Upper lobe of left lung (tissue), 6 donors: ENCODE results near the gene SERTAD2. TPM values are rescaled to one million over a fixed set of nuclear protein-coding genes. Genes with fewer than 3 reads are reported as not detected.

Experiments used
- ATAC-seq, 2 donors: fragments of 200-7000 bp; cut with Tn5 transposase; one replicate each; pipeline ENCODE4 v1.9.1; 2022; ENCODE audit warnings: mild to moderate bottlenecking in 2 of 2, moderate library complexity in 2 of 2; ENCODE audit not compliant: low FRiP score in 2 of 2
- DNase-seq, 2 donors: peaks; one replicate each; pipeline ENCODE4 v3.0.0-alpha.2; 2019 to 2020
- H3K27ac ChIP-seq, 4 donors: fragments of 200-600 bp; sonication (generic); one replicate each; pipeline ENCODE4 v1.5.1; 2016 to 2019
- H3K27me3 ChIP-seq, 4 donors: fragments of 200-600 bp; sonication (generic); one replicate each; pipeline ENCODE4 v1.5.1; 2017 to 2019
- H3K36me3 ChIP-seq, 4 donors: fragments of 200-600 bp; sonication (generic); one replicate each; pipeline ENCODE4 v1.5.1; 2016 to 2019
- H3K4me1 ChIP-seq, 4 donors: fragments of 200-600 bp; sonication (generic); one replicate each; pipeline ENCODE4 v1.5.1; 2018 to 2019
- H3K4me3 ChIP-seq, 4 donors: fragments of 200-600 bp; sonication (generic); one replicate each; pipeline ENCODE4 v1.5.1; 2017 to 2019; ENCODE audit warnings: mild to moderate bottlenecking in 2 of 4, moderate library complexity in 1 of 4
- H3K9me3 ChIP-seq, 4 donors: fragments of 200-600 bp; sonication (generic); one replicate each; pipeline ENCODE4 v1.5.1; 2018 to 2019
- CTCF ChIP-seq, 6 experiments: fragments of 450-650 bp in 4 of 6; fragments of 200-600 bp in 2 of 6; sonication (generic) in 2 of 6; IDR thresholded peaks; one replicate each; pipeline ENCODE4 v1.5.1; 2016 to 2019; ENCODE audit warnings: antibody characterized with exemption in 6 of 6
- EP300 ChIP-seq, 4 donors: sonication (generic); formaldehyde crosslinking; IDR thresholded peaks; one replicate each; pipeline ENCODE4 v1.5.1; 2017; ENCODE audit warnings: antibody characterized with exemption in 4 of 4, control low read depth in 2 of 4
- POLR2A ChIP-seq, 4 donors: fragments of 450-650 bp; IDR thresholded peaks; one replicate each; pipeline ENCODE4 v1.5.1; 2016 to 2017; ENCODE audit warnings: antibody characterized with exemption in 4 of 4, mild to moderate bottlenecking in 2 of 4
- POLR2AphosphoS5 ChIP-seq, 2 donors: sonication (generic); formaldehyde crosslinking; IDR thresholded peaks; one replicate each; pipeline ENCODE4 v1.5.1; 2017; ENCODE audit warnings: antibody characterized with exemption in 2 of 2
- WGBS, 2 donors: methylation state at CpG; one replicate each; pipeline ENCODE4 v1.1.5; 2017 to 2018; 5-methylcytosine and 5-hydroxymethylcytosine counted together
- total RNA-seq, 6 donors: library from RNA; depleted of rRNA in 4 of 6; stranded (reverse); fragments of >200 nt in 4 of 6; gene quantifications; one replicate each; pipeline versions ENCODE4 v1.1.0 to v1.2.1, GENCODE V29; 2016 to 2021
- donor health status: DM: no; HTN: no; CAD: no; lungs with moderate emphysema.
- donor health status: DM: no; HTN: yes; CAD: no; lungs with severe emphysema.

The SERTAD2 gene
- total RNA-seq, 6 donors from 2014 or later: 10.4 to 43.0 (median 20.0) TPM

GRCh38 chr2:64640153-64641044, 13.3 kb downstream of the SERTAD2 start:
- peaks cover 0 to 12% (median 8%) of the 10 kb centered on the region in 4 donors for H3K36me3 ChIP-seq
- TF ChIP-seq CTCF (IDR thresholded peaks at IDR 0.05) (no peak), EP300 (IDR thresholded peaks at IDR 0.05) (no peak), POLR2AphosphoS5 (IDR thresholded peaks at IDR 0.05) (no peak), POLR2A (IDR thresholded peaks at IDR 0.05) (no peak)
- peak overlapping the region in 2 of 4 donors; percentile 18 to 22 for H3K27ac ChIP-seq
- WGBS, 2 donors: 59 to 62% methylated on average over 11 to 12 of the region's 12 CpGs
- DNase-seq (no peak), ATAC-seq (no peak)
- no peaks in the 10 kb centered on the region for H3K27me3 ChIP-seq
- H3K4me3 ChIP-seq: no peak overlapping the region
- H3K9me3 ChIP-seq: no peaks in the 10 kb centered on the region
- peaks cover 37 to 60% (median 42%) of the 10 kb centered on the region in 4 donors for H3K4me1 ChIP-seq

- H3K27ac ChIP-seq: no peak overlapping the region
- H3K4me3 ChIP-seq: no peak overlapping the region
- DNase-seq (no peak), ATAC-seq (no peak)
- TF ChIP-seq POLR2AphosphoS5 (IDR thresholded peaks at IDR 0.05): no peak
- TF ChIP-seq POLR2A (IDR thresholded peaks at IDR 0.05): no peak
- TF ChIP-seq EP300 (IDR thresholded peaks at IDR 0.05): no peak
- no peaks in the 10 kb centered on the region for H3K27me3 ChIP-seq
- H3K4me1 ChIP-seq: peaks cover 35 to 60% (median 39%) of the 10 kb centered on the region in 4 donors
- WGBS, 2 donors: 44 to 75% methylated on average over 2 of the region's 2 CpGs
- H3K9me3 ChIP-seq: no peaks in the 10 kb centered on the region
- H3K36me3 ChIP-seq: peaks cover 0 to 14% (median 9%) of the 10 kb centered on the region in 4 donors
These were observed 14.0 kb downstream of the SERTAD2 start for GRCh38 chr2:64639691-64640090.

- 76 to 83% methylated on average over 4 of the region's 4 CpGs for WGBS, 2 donors
- TF ChIP-seq EP300 (IDR thresholded peaks at IDR 0.05) (no peak), POLR2AphosphoS5 (IDR thresholded peaks at IDR 0.05) (no peak), POLR2A (IDR thresholded peaks at IDR 0.05) (no peak), CTCF (IDR thresholded peaks at IDR 0.05) (no peak)
These were observed 15.1 kb downstream of the SERTAD2 start for GRCh38 chr2:64638502-64639120.

GRCh38 chr2:64637931-64638330, 15.8 kb downstream of the SERTAD2 start:
- Histone ChIP-seq H3K4me1 (peaks cover 26 to 53% (median 30%) of the 10 kb centered on the region in 4 donors), H3K27me3 (no peaks in the 10 kb centered on the region), H3K36me3 (peaks cover 0 to 26% (median 13%) of the 10 kb centered on the region in 4 donors), H3K4me3 (no peak overlapping the region), H3K9me3 (no peaks in the 10 kb centered on the region), H3K27ac (peak overlapping the region in 1 of 4 donors; percentile 14)
- 94 to 97% methylated on average over 5 of the region's 5 CpGs for WGBS, 2 donors
- ATAC-seq (no peak), DNase-seq (no peak)
- no peak for TF ChIP-seq EP300 (IDR thresholded peaks at IDR 0.05)
- TF ChIP-seq POLR2AphosphoS5 (IDR thresholded peaks at IDR 0.05): no peak
- TF ChIP-seq CTCF (IDR thresholded peaks at IDR 0.05): no peak
- TF ChIP-seq POLR2A (IDR thresholded peaks at IDR 0.05): no peak

More at GRCh38 chr2:64638502-64639120, 15.1 kb downstream of the SERTAD2 start:
- Histone ChIP-seq H3K4me1 (peaks cover 31 to 59% (median 32%) of the 10 kb centered on the region in 4 donors), H3K36me3 (peaks cover 0 to 24% (median 13%) of the 10 kb centered on the region in 4 donors), H3K4me3 (no peak overlapping the region), H3K27me3 (no peaks in the 10 kb centered on the region), H3K27ac (no peak overlapping the region), H3K9me3 (no peaks in the 10 kb centered on the region)
- ATAC-seq (no peak), DNase-seq (no peak)

- H3K27me3 ChIP-seq: no peaks in the 10 kb centered on the region
- H3K9me3 ChIP-seq: no peaks in the 10 kb centered on the region
- WGBS, 2 donors: 62 to 64% methylated on average over 9 of the region's 9 CpGs
- H3K27ac ChIP-seq: peak overlapping the region in 1 of 4 donors; percentile 14
- no peak for TF ChIP-seq EP300 (IDR thresholded peaks at IDR 0.05)
- no peak for TF ChIP-seq CTCF (IDR thresholded peaks at IDR 0.05)
- TF ChIP-seq POLR2A (IDR thresholded peaks at IDR 0.05): no peak
- TF ChIP-seq POLR2AphosphoS5 (IDR thresholded peaks at IDR 0.05): no peak
- ATAC-seq (peak in 1 of 2 donors; percentile 39), DNase-seq (no peak)
- H3K36me3 ChIP-seq: peaks cover 0 to 26% (median 13%) of the 10 kb centered on the region in 4 donors
- H3K4me1 ChIP-seq: peaks cover 24 to 52% (median 29%) of the 10 kb centered on the region in 4 donors
- H3K4me3 ChIP-seq: no peak overlapping the region
These were observed 16.6 kb downstream of the SERTAD2 start for GRCh38 chr2:64637000-64637635.
